Karpas-422 (cell line): ENCODE data around the gene TSPAN19. TPM values are rescaled to one million over a fixed set of nuclear protein-coding genes. Genes with fewer than 3 reads are reported as not detected.
"Not testable (repeated sequence)": the region's sequence is repeated elsewhere in the genome, so short reads cannot be mapped to it uniquely, and the experiment has no call there.

ENCODE experiments used
- DNase-seq: peaks from one replicate; pipeline ENCODE4 v3.0.0-alpha.2; 2015
- H2AFZ ChIP-seq: fragments of 200-600 bp; sonication (generic); 2 replicates; pipeline ENCODE4 v1.6.1; 2014; ENCODE audit warnings: antibody characterized with exemption, low read length, mixed read lengths
- H3K27ac ChIP-seq: fragments of 200-600 bp; sonication (generic); 2 replicates; pipeline ENCODE4 v1.5.1; 2014; ENCODE audit warnings: mild to moderate bottlenecking, low read length, moderate library complexity
- H3K27me3 ChIP-seq: fragments of 200-600 bp; sonication (generic); 2 replicates; pipeline ENCODE4 v1.6.1; 2014; ENCODE audit warnings: low read length, mixed read lengths
- H3K36me3 ChIP-seq: fragments of 200-600 bp; sonication (generic); 2 replicates; pipeline ENCODE4 v1.6.1; 2014; ENCODE audit warnings: low read length, mixed read lengths; ENCODE audit not compliant: insufficient read depth
- H3K4me1 ChIP-seq: fragments of 200-600 bp; sonication (generic); 2 replicates; pipeline ENCODE4 v1.6.1; 2014; ENCODE audit warnings: mild to moderate bottlenecking, low read length, mixed read lengths
- H3K4me2 ChIP-seq: fragments of 200-600 bp; sonication (generic); 2 replicates; pipeline ENCODE4 v1.6.1; 2014; ENCODE audit warnings: low read length, low read depth, mild to moderate bottlenecking; ENCODE audit not compliant: poor library complexity, severe bottlenecking
- H3K4me3 ChIP-seq: fragments of 200-600 bp; sonication (generic); 2 replicates; pipeline ENCODE4 v1.5.1; 2014; ENCODE audit warnings: mild to moderate bottlenecking, antibody characterized with exemption, low read length, mixed read lengths
- H3K79me2 ChIP-seq: fragments of 200-600 bp; sonication (generic); 2 replicates; pipeline ENCODE4 v1.6.1; 2014; ENCODE audit warnings: mild to moderate bottlenecking, low read length, mixed read lengths
- H3K9ac ChIP-seq: fragments of 200-600 bp; sonication (generic); 2 replicates; pipeline ENCODE4 v1.6.0; 2014; ENCODE audit warnings: low read length
- H3K9me2 ChIP-seq: fragments of 200-600 bp; sonication (generic), shearing (Covaris generic); replicated peaks from 2 replicates; pipeline ENCODE4 v1.6.0; 2014; ENCODE audit warnings: mild to moderate bottlenecking, low read length, moderate library complexity; ENCODE audit not compliant: insufficient read depth
- H3K9me3 ChIP-seq: fragments of 300-700, 200-600 bp; sonication (generic); 2 replicates; pipeline ENCODE4 v1.6.1; 2014; ENCODE audit warnings: low read length, mixed read lengths
- H4K20me1 ChIP-seq: fragments of 200-600 bp; sonication (generic); 2 replicates; pipeline ENCODE4 v1.6.1; 2014; ENCODE audit warnings: mild to moderate bottlenecking, antibody characterized with exemption, low read length, low read depth; ENCODE audit not compliant: insufficient read depth
- total RNA-seq: library from RNA; depleted of rRNA; stranded (reverse); fragments of >200 nt; shearing (Covaris generic); gene quantifications from 2 replicates; pipeline ENCODE4 v1.2.3, GENCODE V29; 2014; ENCODE audit warnings: low replicate concordance

The TSPAN19 gene
- total RNA-seq, 1 experiment from 2014 or later: not detected

DNA sequence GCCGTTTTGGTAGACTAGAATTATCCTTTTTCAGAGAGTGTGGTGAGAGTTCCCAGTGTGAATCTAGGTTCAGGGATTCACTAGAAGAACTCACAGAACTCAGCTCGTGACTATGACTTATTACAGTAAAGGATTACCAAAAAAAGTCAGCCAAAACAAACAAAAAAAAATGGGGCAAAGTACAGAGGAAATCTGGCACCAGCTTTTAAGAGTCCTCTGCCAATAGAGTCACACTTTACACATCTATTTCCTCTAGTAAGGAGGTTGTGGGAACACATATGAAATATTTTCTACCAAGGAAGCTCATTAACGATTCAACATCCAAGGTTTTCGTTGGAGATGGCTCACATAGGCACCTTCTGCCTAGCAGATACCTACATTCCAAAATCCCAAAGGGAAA is 28.2 kb downstream of the TSPAN19 start:
- Histone ChIP-seq H3K4me2 (no peak overlapping the region), H3K27ac (no peak overlapping the region), H3K79me2 (no peaks in the 10 kb centered on the region), H3K9ac (no peak overlapping the region), H3K36me3 (no peaks in the 10 kb centered on the region), H2AFZ (no peak overlapping the region), H3K27me3 (no peaks in the 10 kb centered on the region), H3K9me3 (no peaks in the 10 kb centered on the region; the same call in 1 of the 2 replicates), H3K9me2 (no peaks in the 10 kb centered on the region), H3K4me1 (no peaks in the 10 kb centered on the region), H4K20me1 (no peaks in the 10 kb centered on the region), H3K4me3 (no peak overlapping the region)
- no peak for DNase-seq

- H3K79me2 ChIP-seq: no peaks in the 10 kb centered on the region
- H3K27ac ChIP-seq: no peak overlapping the region
- H3K4me2 ChIP-seq: no peak overlapping the region
- H3K36me3 ChIP-seq: no peaks in the 10 kb centered on the region
- no peaks in the 10 kb centered on the region for H3K4me1 ChIP-seq
- H4K20me1 ChIP-seq: no peaks in the 10 kb centered on the region
- no peak overlapping the region for H3K9ac ChIP-seq
- no peak overlapping the region for H3K4me3 ChIP-seq
- H3K9me2 ChIP-seq: no peaks in the 10 kb centered on the region
- H2AFZ ChIP-seq: no peak overlapping the region
- no peak for DNase-seq
- no peaks in the 10 kb centered on the region for H3K27me3 ChIP-seq
- H3K9me3 ChIP-seq: no peaks in the 10 kb centered on the region; the same call in 1 of the 2 replicates
These were observed 29.9 kb downstream of the TSPAN19 start for GRCh38 chr12:85006206-85006605.

DNA sequence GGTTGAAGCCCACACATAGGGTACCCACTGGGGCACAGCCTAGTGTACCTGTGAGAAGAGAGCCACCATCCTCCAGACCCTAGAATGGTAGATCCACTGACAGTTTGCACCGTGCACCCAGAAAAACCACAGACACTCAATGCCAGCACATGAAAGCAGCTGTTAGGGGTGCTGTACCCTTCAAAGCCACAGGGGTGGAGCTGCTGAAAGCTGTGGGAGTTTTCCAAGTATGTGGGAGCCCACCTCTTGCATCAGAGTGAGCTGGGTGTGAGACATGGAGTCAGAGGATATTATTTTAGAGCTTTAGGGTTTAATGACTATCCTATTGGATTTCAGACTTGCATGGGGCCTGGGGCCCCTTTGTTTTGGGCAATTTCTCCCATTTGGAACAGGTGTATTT is 30.5 kb downstream of the TSPAN19 start:
- Histone ChIP-seq H3K36me3 (no peaks in the 10 kb centered on the region), H3K4me1 (no peaks in the 10 kb centered on the region), H3K27me3 (no peaks in the 10 kb centered on the region), H3K27ac (no peak overlapping the region), H3K9me2 (no peaks in the 10 kb centered on the region), H3K79me2 (no peaks in the 10 kb centered on the region), H3K9me3 (no peaks in the 10 kb centered on the region; the same call in 1 of the 2 replicates), H2AFZ (no peak overlapping the region), H4K20me1 (no peaks in the 10 kb centered on the region), H3K9ac (no peak overlapping the region), H3K4me3 (no peak overlapping the region), H3K4me2 (no peak overlapping the region)
- DNase-seq: no peak

DNA sequence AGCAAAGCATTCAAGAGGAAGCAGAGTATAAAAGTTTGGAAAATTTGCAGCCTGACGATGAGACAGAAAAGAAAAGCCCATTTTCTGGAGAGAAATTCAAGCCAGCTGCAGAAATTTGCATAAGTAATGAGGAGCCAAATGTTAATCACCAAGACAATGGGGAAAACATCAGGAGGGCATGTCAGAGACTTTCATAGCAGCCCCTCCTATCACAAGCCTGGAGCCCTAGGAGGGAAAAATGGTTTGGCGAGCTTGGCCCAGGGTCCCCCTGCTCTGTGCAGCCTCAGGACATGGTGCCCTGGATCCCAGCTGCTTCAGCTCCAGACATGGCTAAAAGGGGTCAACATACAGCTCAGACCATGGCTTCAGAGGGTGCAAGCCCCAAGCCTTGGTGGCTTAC is 31.0 kb downstream of the TSPAN19 start:
- H4K20me1 ChIP-seq, H3K36me3 ChIP-seq, H3K9ac ChIP-seq, H3K9me3 ChIP-seq, H3K27ac ChIP-seq, DNase-seq, H3K27me3 ChIP-seq, H3K4me2 ChIP-seq, H3K4me3 ChIP-seq, H3K9me2 ChIP-seq, H3K4me1 ChIP-seq, H3K79me2 ChIP-seq, H2AFZ ChIP-seq: not testable (repeated sequence)

- Histone ChIP-seq H3K79me2 (no peaks in the 10 kb centered on the region), H3K4me2 (no peak overlapping the region), H2AFZ (no peak overlapping the region), H3K9me2 (no peaks in the 10 kb centered on the region), H3K9me3 (no peaks in the 10 kb centered on the region; the same call in 1 of the 2 replicates), H3K27ac (no peak overlapping the region), H3K9ac (no peak overlapping the region), H3K27me3 (no peaks in the 10 kb centered on the region), H3K36me3 (no peaks in the 10 kb centered on the region), H3K4me3 (no peak overlapping the region), H3K4me1 (no peaks in the 10 kb centered on the region), H4K20me1 (no peaks in the 10 kb centered on the region)
- DNase-seq: no peak
These were observed 31.9 kb downstream of the TSPAN19 start for GRCh38 chr12:85004204-85004603.

- Histone ChIP-seq H3K4me2 (no peak overlapping the region), H3K9me2 (no peaks in the 10 kb centered on the region; the same call in 1 of the 2 replicates), H3K79me2 (no peaks in the 10 kb centered on the region), H3K9me3 (peaks cover under 1% of the 10 kb centered on the region; the same call in 1 of the 2 replicates), H3K4me1 (no peaks in the 10 kb centered on the region), H3K27me3 (no peaks in the 10 kb centered on the region), H4K20me1 (no peaks in the 10 kb centered on the region), H3K27ac (no peak overlapping the region), H3K4me3 (no peak overlapping the region), H2AFZ (no peak overlapping the region), H3K9ac (no peak overlapping the region), H3K36me3 (no peaks in the 10 kb centered on the region)
- no peak for DNase-seq
These were observed 33.2 kb downstream of the TSPAN19 start for GRCh38 chr12:85002778-85003296.

DNA sequence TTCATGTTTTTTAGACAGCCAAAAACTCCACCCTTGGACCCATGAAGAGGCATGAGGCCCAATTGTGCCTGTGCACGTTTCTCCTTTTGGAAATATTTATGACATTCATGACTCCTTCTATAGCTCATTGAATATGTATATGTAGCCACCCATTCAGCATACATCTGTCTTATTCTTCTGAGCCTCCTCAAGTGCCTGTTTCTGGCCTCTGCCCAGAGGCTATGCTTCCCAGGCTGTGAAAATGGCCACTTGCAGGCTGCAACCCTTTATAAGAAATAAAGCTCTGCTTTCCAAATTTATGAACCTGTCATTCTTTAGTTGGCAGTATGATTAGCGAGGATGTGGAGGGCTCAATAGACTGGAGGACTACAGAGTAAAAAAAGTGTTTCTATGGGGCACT is 35.3 kb downstream of the TSPAN19 start:
- Histone ChIP-seq H3K4me2 (no peak overlapping the region), H3K36me3 (no peaks in the 10 kb centered on the region), H3K4me1 (no peaks in the 10 kb centered on the region), H3K27ac (no peak overlapping the region), H2AFZ (no peak overlapping the region), H3K9me3 (peaks cover 12% of the 10 kb centered on the region), H3K79me2 (no peaks in the 10 kb centered on the region), H3K9ac (no peak overlapping the region), H3K27me3 (no peaks in the 10 kb centered on the region), H4K20me1 (no peaks in the 10 kb centered on the region), H3K4me3 (no peak overlapping the region), H3K9me2 (no peaks in the 10 kb centered on the region; the same call in 1 of the 2 replicates)
- no peak for DNase-seq

- H2AFZ ChIP-seq: no peak overlapping the region
- no peaks in the 10 kb centered on the region; the same call in 1 of the 2 replicates for H3K9me2 ChIP-seq
- no peak overlapping the region for H3K4me2 ChIP-seq
- H3K36me3 ChIP-seq: no peaks in the 10 kb centered on the region
- no peak overlapping the region for H3K27ac ChIP-seq
- H3K27me3 ChIP-seq: no peaks in the 10 kb centered on the region
- H3K9me3 ChIP-seq: peaks cover 12% of the 10 kb centered on the region; the same call in 1 of the 2 replicates
- H3K4me3 ChIP-seq: no peak overlapping the region
- H4K20me1 ChIP-seq: no peaks in the 10 kb centered on the region
- no peaks in the 10 kb centered on the region for H3K4me1 ChIP-seq
- H3K9ac ChIP-seq: no peak overlapping the region
- DNase-seq: no peak
- H3K79me2 ChIP-seq: no peaks in the 10 kb centered on the region
These were observed 37.7 kb downstream of the TSPAN19 start for GRCh38 chr12:84998341-84998740.
